GM20431 (cell line): ENCODE results near the gene CACNB4.

Source experiments
- in situ Hi-C: fragments of 300-500 bp; cut with MseI, MboI; formaldehyde crosslinking; loops from one replicate; pipeline ENCODE4 v1.15.0; 2020; ENCODE audit warnings: low sequenced_read_pairs; ENCODE audit not compliant: unreplicated experiment

The CACNB4 gene

DNA sequence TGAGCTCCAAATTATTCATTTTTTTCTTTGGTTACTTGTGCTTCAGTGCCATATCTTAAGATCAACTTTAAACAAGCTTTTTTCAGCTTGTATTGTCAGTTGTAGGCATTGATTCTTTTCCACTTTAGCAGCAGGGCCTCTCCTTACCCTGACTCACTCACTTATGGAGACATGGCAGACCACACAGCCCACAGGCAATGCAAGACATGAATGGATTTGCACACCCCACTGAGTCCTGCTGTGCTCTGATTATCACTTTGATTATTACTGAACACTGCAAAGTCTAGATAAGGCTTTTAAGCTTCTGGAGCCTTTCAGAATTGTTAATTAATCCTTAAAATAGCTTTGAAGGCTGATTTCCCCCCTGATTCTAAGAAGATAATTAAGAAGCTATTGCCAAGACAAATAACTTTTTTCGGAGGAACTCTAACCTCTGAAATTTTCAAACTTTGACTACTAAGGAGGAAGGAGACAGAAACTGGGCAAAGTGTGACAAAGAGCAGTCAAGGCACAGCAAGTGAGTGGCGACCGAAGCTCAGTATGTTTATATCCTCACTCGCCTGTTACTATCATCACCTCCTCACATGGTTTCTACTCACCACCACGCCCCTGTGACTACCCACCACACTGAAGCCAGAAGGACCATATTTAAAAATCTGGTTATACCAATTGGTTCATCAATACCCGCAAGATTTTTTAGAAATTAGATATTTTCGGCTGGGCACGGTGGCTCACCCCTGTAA, 43.3 kb downstream of the CACNB4 start:
- in situ Hi-C loops: no loop called here

GRCh38 chr2:152054593-152054992, 44.3 kb downstream of the CACNB4 start:
- in situ Hi-C loops: no loop called here

GRCh38 chr2:152051436-152051835, 47.4 kb downstream of the CACNB4 start:
- in situ Hi-C loops: no loop called here

DNA sequence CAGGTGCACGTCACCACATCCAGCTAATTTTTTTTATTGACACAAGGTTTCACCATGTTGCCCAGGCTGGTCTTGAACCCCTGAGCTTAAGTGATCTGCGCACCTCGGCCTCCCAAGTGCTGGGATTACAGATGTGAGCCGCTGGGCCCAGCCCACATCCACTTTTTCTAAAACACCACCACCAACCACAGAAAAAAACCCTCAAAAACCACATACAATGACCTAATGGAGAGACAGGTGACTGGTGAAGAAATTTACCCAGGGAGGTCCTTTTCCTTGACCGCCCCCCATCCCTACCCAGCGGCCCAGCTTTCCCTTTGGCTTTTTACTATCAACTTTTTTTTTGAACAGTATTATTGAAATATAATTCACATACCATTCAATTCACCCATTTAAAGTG, 47.9 kb downstream of the CACNB4 start:
- in situ Hi-C loops: no loop called here

DNA sequence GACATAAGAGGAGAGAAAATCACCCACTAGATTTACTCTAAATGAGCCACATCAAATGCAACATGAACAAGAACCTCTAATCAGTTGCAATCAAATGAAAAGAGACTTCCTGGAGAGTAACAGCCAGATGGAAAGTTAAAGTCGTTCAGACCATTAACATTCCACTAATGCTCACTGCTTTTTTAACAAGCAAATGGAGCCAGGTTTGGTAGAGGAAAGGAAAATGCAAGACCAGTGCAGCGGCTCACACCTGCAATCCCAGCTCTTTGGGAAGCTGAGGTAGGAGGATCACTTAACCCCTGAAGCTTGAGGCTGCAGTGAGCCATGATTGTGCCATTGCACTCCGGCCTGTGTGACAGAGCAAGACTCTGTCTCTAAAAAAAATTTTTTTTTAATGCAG, 48.5 kb downstream of the CACNB4 start:
- in situ Hi-C loops: no loop called here

DNA sequence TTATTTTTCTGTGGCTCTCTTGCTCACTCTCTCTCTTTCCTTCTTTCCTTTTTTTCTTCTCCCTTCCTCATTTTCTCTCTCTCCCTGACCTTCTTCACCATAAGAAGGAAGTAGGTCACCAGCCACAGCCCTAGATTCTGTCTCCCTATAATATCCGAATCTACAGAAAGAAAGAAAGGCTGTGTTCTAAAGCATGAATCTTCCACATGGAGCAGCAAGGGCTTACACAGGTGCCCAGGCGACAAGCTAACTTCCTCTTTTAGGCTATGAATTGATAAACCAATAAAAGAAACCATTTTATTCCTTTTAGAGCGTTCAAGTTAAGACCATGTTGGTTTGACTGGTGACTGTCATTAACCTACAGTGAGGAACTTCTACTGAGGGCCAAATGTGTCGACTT, 49.3 kb downstream of the CACNB4 start:
- in situ Hi-C loops: no loop called here

DNA sequence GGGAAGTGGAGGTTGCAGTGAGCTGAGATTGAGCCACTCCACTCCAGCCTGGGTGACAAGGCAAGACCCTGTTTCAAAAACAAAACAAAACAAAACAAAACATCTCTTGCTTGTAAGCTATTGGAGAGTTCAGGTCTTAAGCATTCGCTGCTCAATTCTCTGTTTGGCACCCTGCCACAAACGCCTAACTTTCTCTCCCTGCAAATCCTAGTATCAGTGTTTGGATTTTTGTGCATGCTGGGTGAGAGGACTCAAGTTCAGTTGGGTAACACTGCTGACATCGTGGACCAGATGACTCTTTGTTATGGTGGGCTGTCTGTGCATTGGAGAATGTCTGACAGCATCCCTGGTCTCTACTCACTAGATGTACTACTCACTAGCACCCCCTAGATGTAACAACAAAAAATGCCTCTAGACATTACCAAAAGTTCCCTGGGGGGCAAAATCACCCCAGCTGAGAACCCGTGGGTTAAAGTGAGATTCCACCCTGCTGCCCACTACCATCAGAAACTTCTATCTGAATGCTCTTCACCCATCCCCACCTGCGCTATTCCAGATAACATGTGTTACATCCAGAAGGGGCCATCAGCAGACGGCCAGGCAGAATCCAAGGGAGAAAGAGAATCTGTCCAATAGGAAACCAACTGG, 50.9 kb downstream of the CACNB4 start:
- in situ Hi-C loops: no loop called here

- in situ Hi-C loops: no loop called here
Observed at GRCh38 chr2:152046940-152047339, 51.9 kb downstream of the CACNB4 start.

DNA sequence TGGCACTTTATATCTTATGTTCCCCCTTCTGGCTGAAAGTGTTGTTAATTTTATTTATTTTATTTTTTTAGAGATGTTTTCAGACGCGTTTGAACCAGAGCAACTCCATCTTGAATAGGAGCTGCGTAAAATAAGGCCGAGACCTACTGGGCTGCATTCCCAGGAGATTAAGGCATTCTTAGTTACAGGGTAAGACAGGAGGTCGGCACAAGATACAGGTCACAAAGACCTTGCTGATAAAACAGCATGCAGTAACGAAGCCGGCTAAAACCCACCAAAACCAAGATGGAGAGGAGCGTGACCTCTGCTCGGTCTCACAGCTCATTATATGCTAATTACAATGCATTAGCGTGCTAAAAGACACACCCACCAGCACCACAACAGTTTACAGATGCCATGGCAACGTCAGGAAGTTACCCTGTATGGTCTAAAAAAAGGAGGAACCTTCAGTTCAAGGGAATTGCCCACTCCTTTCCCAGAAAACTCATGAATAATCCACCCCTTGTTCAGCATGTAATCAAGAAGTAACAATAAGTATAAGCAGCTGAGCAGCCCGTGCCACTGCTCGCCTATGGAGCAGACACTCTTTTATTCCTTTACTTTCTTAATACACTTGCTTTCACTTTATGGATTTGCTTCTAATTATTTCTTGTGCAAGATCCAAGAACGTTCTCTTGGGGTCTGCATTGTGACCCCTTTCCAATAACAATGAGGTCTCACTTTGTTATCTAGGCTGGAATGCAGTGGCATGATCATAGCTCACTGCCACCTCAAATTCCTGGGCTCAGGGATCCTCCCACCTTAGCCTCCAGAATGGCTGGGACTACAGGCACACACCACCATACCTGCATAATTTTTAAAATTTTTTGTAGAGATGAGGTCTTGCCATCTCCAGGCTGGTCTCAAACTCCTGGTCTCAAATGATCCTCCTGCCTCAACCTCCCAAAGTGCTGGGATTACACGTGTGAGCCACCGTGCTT, 55.9 kb downstream of the CACNB4 start:
- in situ Hi-C loops: no loop called here

DNA sequence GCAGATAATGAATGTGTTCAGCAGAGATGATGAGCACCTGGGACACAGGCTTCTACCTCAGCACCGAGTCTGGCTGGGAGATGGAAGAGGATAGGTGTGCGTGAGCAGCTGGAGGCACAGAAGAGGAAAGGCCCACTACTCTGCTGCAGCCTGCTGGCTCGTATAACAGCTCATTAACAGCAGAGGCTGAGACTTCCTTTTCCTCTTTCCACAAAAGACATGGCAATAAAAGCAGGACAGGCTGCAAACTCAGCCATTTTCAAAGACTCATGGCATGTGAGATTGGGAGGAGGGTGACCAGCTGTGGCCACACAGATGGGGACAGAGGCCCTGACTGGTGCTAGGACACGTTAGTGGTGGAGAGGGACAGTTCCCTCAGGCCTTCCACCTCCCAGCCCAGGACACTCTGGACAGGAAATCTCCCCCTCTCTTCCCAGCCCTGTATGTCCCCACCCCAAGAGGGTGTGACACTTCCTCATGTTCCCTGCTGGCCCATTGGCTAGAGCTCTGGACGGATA, 60.3 kb downstream of the CACNB4 start:
- in situ Hi-C loops: loop anchor here (10.0 kb wide), 2 partner anchors 136 to 586 kb away; partner anchors contain the start of gene STAM2

DNA sequence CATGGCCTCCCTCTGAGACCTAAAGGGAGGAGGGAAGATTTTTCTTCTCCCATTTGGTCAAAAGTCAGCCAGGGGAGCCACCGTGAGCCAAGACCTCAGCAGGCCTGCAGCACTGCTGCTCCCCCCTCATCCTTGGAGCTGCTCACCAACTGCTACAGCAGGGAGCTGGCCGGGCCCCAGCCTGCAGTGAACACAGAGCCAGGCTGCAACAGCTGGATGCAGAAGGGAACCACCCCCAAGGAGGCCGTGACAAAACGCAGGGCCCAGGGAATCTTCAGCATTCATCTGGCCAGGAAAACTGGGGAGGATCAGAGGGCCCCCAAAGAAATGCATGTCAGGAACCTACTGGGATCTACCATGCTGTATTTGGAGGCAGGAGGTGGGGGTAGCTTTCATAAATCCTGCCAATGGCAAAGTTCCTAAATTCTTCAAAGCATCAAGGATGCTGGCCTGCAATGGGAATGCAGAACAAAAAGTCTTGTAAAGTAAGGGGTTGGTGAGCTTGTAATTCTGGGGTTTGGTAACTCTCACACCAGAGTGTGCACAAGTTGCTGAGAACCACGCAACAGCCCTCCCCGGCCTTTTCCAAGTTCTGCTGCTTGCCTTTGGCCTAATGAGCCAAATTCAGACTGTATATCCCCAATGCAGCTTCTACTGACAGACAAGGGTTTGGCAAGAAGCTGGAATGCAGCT, 61.0 kb downstream of the CACNB4 start:
- in situ Hi-C loops: loop anchor here (10.0 kb wide), 2 partner anchors 137 to 587 kb away; partner anchors contain the start of gene STAM2

DNA sequence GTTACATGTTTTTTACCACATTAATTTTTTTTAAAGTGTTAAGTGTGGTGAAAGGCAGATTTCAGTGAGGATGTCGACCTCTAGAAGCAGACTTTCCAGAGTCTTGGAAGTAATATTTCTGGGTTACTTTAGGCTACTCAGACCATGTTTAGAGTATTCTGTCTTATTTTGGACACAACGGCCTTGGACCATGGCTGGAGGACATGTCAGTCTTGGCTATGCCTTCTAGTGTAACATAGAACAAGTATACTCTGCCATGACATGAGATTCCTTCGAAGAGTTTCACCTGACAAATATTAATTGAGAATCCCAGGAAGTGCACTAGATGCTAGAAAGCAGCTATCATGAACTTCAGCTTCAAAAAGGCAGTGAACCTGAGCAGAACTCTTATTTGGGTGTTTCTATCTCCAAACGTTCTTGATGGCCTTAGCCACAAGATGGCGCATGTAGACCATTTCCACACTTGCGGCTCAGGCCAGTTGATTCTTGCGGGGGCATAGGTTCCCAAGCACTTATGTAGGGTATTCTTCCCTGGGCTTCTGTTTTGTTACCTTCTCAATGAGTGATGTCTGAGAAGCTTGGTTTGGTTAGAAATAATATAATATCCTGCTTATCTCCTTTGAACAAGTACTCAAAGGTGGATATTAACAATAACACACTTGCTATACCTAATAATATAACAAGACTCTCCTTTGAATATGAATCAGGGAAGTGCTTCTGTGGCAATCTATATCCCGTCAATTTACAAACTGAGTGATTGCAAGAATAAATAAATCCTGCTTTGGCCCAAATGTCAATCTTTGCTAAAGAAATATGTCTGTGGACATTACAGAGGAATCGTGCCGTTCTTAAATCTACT, 62.0 kb downstream of the CACNB4 start:
- in situ Hi-C loops: loop anchor here (10.0 kb wide), 2 partner anchors 138 to 588 kb away; partner anchors contain the start of gene STAM2

DNA sequence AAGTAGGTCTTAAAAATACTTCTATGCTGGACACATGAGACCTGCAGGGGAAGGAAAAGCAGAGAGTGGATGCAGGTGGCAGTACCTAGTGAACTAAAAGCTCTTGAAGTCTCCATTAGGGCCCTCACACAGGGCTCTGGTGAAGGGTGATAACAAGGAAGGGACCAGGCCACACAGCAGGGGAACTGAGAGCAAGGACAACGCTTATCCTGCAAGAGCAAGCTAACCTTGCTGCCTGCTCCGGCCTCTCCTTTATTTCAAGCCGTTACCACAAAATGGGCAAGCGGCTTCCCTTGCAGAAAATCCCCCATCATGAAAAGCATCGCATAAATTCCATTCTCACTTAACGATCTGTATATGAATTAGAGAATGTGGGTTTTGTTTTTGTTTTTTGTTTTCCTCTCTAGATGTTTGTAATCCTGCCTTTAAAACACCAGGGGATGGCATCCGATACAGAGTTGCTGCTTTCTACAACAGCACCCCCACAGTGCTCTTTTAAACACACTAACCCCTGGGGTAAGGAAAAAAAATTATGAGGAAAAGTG, 64.5 kb downstream of the CACNB4 start:
- in situ Hi-C loops: loop anchor here (10.0 kb wide), 2 partner anchors 140 to 590 kb away; partner anchors contain the start of gene STAM2

DNA sequence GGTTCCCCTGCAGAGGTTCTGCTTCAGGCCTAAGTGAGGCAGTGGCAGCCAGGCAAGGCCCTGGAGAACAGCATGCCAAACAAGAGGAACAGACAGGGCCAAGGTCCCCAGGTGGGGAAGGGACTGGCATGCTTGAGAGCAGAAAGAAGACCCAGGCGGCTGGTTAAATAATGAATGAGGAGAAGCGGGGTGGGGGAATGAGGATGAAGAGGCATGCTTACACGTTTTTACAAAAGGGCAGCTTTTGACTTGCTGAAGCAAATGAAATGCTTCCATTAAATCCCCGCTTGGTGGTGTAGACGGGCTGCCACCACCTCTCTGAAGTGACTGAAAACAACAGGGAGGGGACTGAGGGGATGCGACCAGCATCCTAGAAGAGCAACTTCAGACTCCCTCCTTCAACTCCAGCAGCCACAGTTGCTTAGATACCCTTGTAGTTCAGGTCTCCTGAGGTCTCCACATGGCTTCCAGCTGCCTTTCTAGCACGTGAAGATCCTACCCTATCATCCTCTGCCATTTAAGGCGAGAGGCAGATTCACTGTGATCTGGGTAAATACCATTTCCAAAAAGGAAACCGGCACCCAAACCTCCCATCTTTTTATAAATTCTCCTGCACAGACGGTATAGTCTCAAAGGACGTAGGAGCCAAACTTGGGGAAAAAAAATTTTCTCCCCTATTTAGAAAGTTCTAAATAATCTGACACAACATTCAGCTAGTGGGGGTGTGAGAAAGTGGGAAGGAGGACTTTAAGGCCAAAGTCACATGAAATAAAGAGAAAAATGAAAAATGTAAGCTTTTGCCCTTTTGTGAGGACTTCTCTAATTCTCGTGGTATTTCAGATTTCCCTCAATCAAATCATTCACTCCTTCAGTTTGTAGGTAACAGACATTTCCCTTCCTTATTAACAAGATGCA, 65.6 kb downstream of the CACNB4 start:
- in situ Hi-C loops: loop anchor here (10.0 kb wide), 2 partner anchors 142 to 592 kb away; partner anchors contain the start of gene STAM2

GRCh38 chr2:152031747-152032306, 67.0 kb downstream of the CACNB4 start:
- in situ Hi-C loops: loop anchor here (10.0 kb wide), 2 partner anchors 143 to 593 kb away; partner anchors contain the start of gene STAM2

DNA sequence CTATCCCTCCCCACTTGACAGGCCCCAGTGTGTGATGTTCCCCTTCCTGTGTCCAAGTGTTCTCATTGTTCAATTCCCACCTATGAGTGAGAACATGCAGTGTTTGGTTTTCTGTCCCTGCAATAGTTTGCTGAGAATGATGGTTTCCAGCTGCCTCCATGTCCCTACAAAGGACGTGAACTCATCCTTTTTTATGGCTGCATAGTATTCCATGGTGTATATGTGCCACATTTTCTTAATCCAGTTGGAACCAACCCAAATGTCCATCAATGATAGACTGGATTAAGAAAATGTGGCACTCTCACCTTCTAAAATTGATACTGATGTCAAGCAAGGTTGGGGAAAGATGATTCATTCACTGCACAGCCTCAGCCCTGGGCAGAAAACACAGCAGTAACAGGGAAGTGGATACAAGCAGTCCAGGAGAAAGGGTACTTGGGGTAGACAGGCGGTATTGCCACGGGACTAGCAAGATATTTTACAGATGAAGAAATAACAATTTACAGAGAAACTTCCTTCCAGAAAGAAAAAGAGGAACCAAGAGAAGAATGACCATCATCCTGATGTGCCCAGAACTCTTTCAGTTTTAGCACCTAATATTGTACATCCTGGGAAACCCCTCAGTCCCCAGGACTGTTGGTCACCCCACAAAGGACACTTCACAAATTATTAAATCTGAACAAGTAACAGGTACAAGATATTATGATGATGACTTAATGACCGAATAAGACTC, 68.1 kb downstream of the CACNB4 start:
- in situ Hi-C loops: loop anchor here (10.0 kb wide), 2 partner anchors 144 to 594 kb away; partner anchors contain the start of gene STAM2
